ENCODE results near the gene HS3ST2. TPM values are rescaled to one million over a fixed set of nuclear protein-coding genes. Genes with fewer than 3 reads are reported as not detected.

Gene HS3ST2
- total and polyA plus RNA-seq, 2 of the 8 experiments (the other 6 are each of a cell fraction or from before 2014, with no cell fraction given): 1.7 to 3.7 TPM

GRCh38 chr16:22857296-22858025, 43.5 kb downstream of the HS3ST2 start:
- no peak overlapping the region for H3K18ac ChIP-seq (ENCODE audit: extremely low read depth, low read length)
- H3K79me2 ChIP-seq (ENCODE audit: control insufficient read depth in 1 of 2, insufficient read depth in 2 of 2, low read length in 2 of 2): no peaks in the 10 kb centered on the region
- H3K9ac ChIP-seq (replicated peaks in 1 of 4; ENCODE audit: extremely low read depth in 1 of 4, low read depth in 3 of 4, low read length in 3 of 4): no peak overlapping the region
- H4K20me1 ChIP-seq (replicated peaks in 1 of 2; ENCODE audit: control insufficient read depth in 1 of 2, insufficient read depth in 2 of 2, low read length in 2 of 2): no peaks in the 10 kb centered on the region
- ChIA-PET CTCF (ENCODE audit: partially characterized antibody) (interaction anchor here (0.9 to 1.5 kb wide), 3 partner anchors 8 to 13 kb away, joined by 3 to 5 read pairs (median 3); no protein-coding TSS in a partner anchor), POLR2A (ENCODE audit: partially characterized antibody) (no interaction called here)
- H3K36me3 ChIP-seq (ENCODE audit: control insufficient read depth in 2 of 4, insufficient read depth in 4 of 4, low read length in 3 of 4): peaks cover 0 to 3% (median 0%) of the 10 kb centered on the region in 4 experiments; a peak in 2 of 8 replicates
- peaks cover 0 to 8% (median 5%) of the 10 kb centered on the region in 4 experiments; a peak in 4 of 7 replicates for H3K4me1 ChIP-seq (replicated peaks in 1 of 4; ENCODE audit: control insufficient read depth in 3 of 4, insufficient read depth in 4 of 4, low read length in 3 of 4)
- no peak overlapping the region for H2BK120ac ChIP-seq (replicated peaks; ENCODE audit: low read depth, low read length)
- no peak overlapping the region for H2AFZ ChIP-seq (ENCODE audit: low read length)
- no peaks in the 10 kb centered on the region for H3K23me2 ChIP-seq (ENCODE audit: low read depth, low read length)
- H2BK20ac ChIP-seq (ENCODE audit: low read length): no peak overlapping the region
- H3K9me3 ChIP-seq (ENCODE audit: insufficient read depth in 2 of 2, low read depth in 1 of 2, low read length in 1 of 2): peaks cover 3 to 14% of the 10 kb centered on the region in 2 experiments; a peak in 3 of 4 replicates
- WGBS, 2 experiments (ENCODE audit: extremely low coverage in 1 of 2, insufficient coverage in 1 of 2, insufficient read length in 1 of 2, insufficient replicate concordance in 2 of 2, low coverage in 1 of 2, low lambda C conversion rate in 2 of 2, missing lambda C conversion rate in 1 of 2): 90% methylated on average over 12 of the region's 12 CpGs; no CpG with 5 or more reads in 1 of the 2 experiments
- H2BK12ac ChIP-seq (ENCODE audit: low read depth, low read length): no peak overlapping the region
- H2BK15ac ChIP-seq (ENCODE audit: low read length): no peak overlapping the region
- no peak overlapping the region for H3K27ac ChIP-seq (ENCODE audit: low read depth, low read length)
- no peak overlapping the region for H3K4me2 ChIP-seq (ENCODE audit: insufficient read depth in 1 of 2, low read depth in 2 of 2, low read length in 2 of 2)
- no peak overlapping the region for H4K91ac ChIP-seq (replicated peaks; ENCODE audit: insufficient read length, low read length)
- TF ChIP-seq SIN3A (conservative IDR thresholded peaks at IDR 0.05 in 1 of 2, IDR thresholded peaks at IDR 0.05 in 1 of 2; ENCODE audit: low read depth in 1 of 2, low read length in 2 of 2): no peak
- no peak overlapping the region for H2BK5ac ChIP-seq (ENCODE audit: low read depth, low read length)
- no peak overlapping the region for H3K4me3 ChIP-seq (ENCODE audit: extremely low read depth in 1 of 4, insufficient read depth in 2 of 4, low read depth in 3 of 4, low read length in 4 of 4)
- no peak overlapping the region for H3K14ac ChIP-seq (ENCODE audit: insufficient read length)
- no peaks in the 10 kb centered on the region for H3K27me3 ChIP-seq (replicated peaks in 1 of 4; ENCODE audit: control insufficient read depth in 3 of 4, extremely low read depth in 1 of 4, insufficient read depth in 3 of 4, low read length in 3 of 4)
- no peak overlapping the region for H4K8ac ChIP-seq (ENCODE audit: extremely low read depth, insufficient read depth, low read length)
- DNase-seq (ENCODE audit: low read depth in 1 of 2, low spot score in 2 of 2) (no peak), FAIRE-seq (no peak)
- H3K79me1 ChIP-seq (ENCODE audit: low read depth, low read length): no peaks in the 10 kb centered on the region
- no peak overlapping the region for H2AK5ac ChIP-seq (ENCODE audit: low read depth, low read length)
- no peak overlapping the region for H4K5ac ChIP-seq (ENCODE audit: insufficient read length, low read depth, low read length)
- H3K23ac ChIP-seq (ENCODE audit: insufficient read length): no peak overlapping the region
- no peak overlapping the region for H3K56ac ChIP-seq (replicated peaks; ENCODE audit: insufficient read length, low read depth, low read length)
- no peak overlapping the region for H3K4ac ChIP-seq (replicated peaks; ENCODE audit: insufficient read length, low read depth, low read length)
